ENCODE data around the gene PTCH2. TPM values are rescaled to one million over a fixed set of nuclear protein-coding genes. Genes with fewer than 3 reads are reported as not detected.
A peak's percentile ranks its signal among the peaks of the same experiment; 100 is the strongest.

PTCH2 gene
- total RNA-seq, 2 experiments from 2014 or later, result 1.2 TPM

GRCh38 chr1:44786841-44787426, 56.1 kb downstream of the PTCH2 start:
- Histone ChIP-seq H3K4me1 (ENCODE audit: insufficient read depth, low read length) (peaks cover 35% of the 10 kb centered on the region), H3K27ac (ENCODE audit: low read depth in 1 of 2, low read length in 2 of 2) (peak overlapping the region in 1 of 2 donors; percentile 37), H3K4me3 (ENCODE audit: low read length) (peak overlapping the region; percentile 58), H3K9me3 (ENCODE audit: control insufficient read depth in 1 of 2, insufficient read depth in 1 of 2, low read length in 2 of 2) (no peaks in the 10 kb centered on the region), H3K36me3 (ENCODE audit: insufficient read depth, low read length) (peaks cover 3% of the 10 kb centered on the region), H3K27me3 (ENCODE audit: control insufficient read depth in 1 of 2, insufficient read depth in 2 of 2, low read length in 2 of 2) (no peaks in the 10 kb centered on the region)
- no peaks in the 10 kb centered on the region for H3K36me3 Mint-ChIP-seq (ENCODE audit: low read depth)
- no peaks in the 10 kb centered on the region for H3K9me3 Mint-ChIP-seq
- ChIA-PET POLR2A (interaction anchor here (1.0 to 5.6 kb wide), 7 partner anchors 11 to 65 kb away, joined by 3 to 61 read pairs (median 7); partner anchors contain the start of genes PLK3, RNU5D-1 and RPS8), CTCF (interaction anchor here (0.8 to 1.5 kb wide), 3 partner anchors 12 to 33 kb away, joined by 3 to 10 read pairs (median 4); partner anchors contain the start of genes PLK3 and RPS8)
- no peak overlapping the region for H3K4me3 Mint-ChIP-seq
- H3K27me3 Mint-ChIP-seq, result no peaks in the 10 kb centered on the region
- ATAC-seq (ENCODE audit: poor library complexity) (no peak), DNase-seq (peak in 1 of 14 experiments; percentile 22)
- no peak overlapping the region for H3K27ac Mint-ChIP-seq
- TF ChIP-seq CTCF (IDR thresholded peaks at IDR 0.05), result no peak
- intact Hi-C loops (cut with DNase I, micrococcal nuclease), result loop anchor here (2.0 to 5.0 kb wide), 5 partner anchors 14 to 515 kb away; partner anchors contain the start of gene PLK3 (in 1 of the 2)
- H3K4me1 Mint-ChIP-seq (ENCODE audit: low read depth), result peaks cover 31% of the 10 kb centered on the region

- H3K9me3 ChIP-seq (ENCODE audit: control insufficient read depth in 1 of 2, insufficient read depth in 1 of 2, low read length in 2 of 2), result no peaks in the 10 kb centered on the region
- H3K4me1 ChIP-seq (ENCODE audit: insufficient read depth, low read length), result peaks cover 35% of the 10 kb centered on the region
- H3K9me3 Mint-ChIP-seq, result no peaks in the 10 kb centered on the region
- H3K36me3 ChIP-seq (ENCODE audit: insufficient read depth, low read length), result peaks cover 6% of the 10 kb centered on the region
- ATAC-seq (ENCODE audit: poor library complexity) (peak; percentile 84), DNase-seq (peak; percentile 64 to 89 (median 74))
- peaks cover 31% of the 10 kb centered on the region for H3K4me1 Mint-ChIP-seq (ENCODE audit: low read depth)
- peak overlapping the region; percentile 86 for H3K4me3 Mint-ChIP-seq
- ChIA-PET POLR2A (interaction anchor here (0.9 to 5.6 kb wide), 12 partner anchors 10 to 225 kb away, joined by 3 to 61 read pairs (median 6); partner anchors contain the start of genes BTBD19, DYNLT4, HECTD3 and PLK3), CTCF (interaction anchor here (0.8 to 3.6 kb wide), 8 partner anchors 11 to 225 kb away, joined by 3 to 20 read pairs (median 6); partner anchors contain the start of genes EIF2B3, HECTD3, PLK3 and RNU5D-1)
- H3K27ac ChIP-seq (ENCODE audit: low read depth in 1 of 2, low read length in 2 of 2), result peak overlapping the region; percentile 4 to 37
- peak overlapping the region; percentile 53 for H3K27ac Mint-ChIP-seq
- no peaks in the 10 kb centered on the region for H3K27me3 ChIP-seq (ENCODE audit: control insufficient read depth in 1 of 2, insufficient read depth in 2 of 2, low read length in 2 of 2)
- H3K27me3 Mint-ChIP-seq, result no peaks in the 10 kb centered on the region
- intact Hi-C loops (cut with DNase I, micrococcal nuclease), result loop anchor here (2.0 to 5.0 kb wide), 5 partner anchors 15 to 516 kb away; partner anchors contain the start of gene PLK3 (in 1 of the 2)
- peaks cover 4% of the 10 kb centered on the region for H3K36me3 Mint-ChIP-seq (ENCODE audit: low read depth)
- peak overlapping the region; percentile 58 for H3K4me3 ChIP-seq (ENCODE audit: low read length)
- peak; percentile 99 for TF ChIP-seq CTCF (IDR thresholded peaks at IDR 0.05)
Observed at GRCh38 chr1:44786138-44786840, 56.8 kb downstream of the PTCH2 start.

- Histone ChIP-seq H3K4me1 (ENCODE audit: insufficient read depth, low read length) (peaks cover 35% of the 10 kb centered on the region), H3K27ac (ENCODE audit: low read depth in 1 of 2, low read length in 2 of 2) (peak overlapping the region in 1 of 2 donors; percentile 4), H3K9me3 (ENCODE audit: control insufficient read depth in 1 of 2, insufficient read depth in 1 of 2, low read length in 2 of 2) (no peaks in the 10 kb centered on the region), H3K36me3 (ENCODE audit: insufficient read depth, low read length) (peaks cover 13% of the 10 kb centered on the region), H3K4me3 (ENCODE audit: low read length) (peak overlapping the region; percentile 58), H3K27me3 (ENCODE audit: control insufficient read depth in 1 of 2, insufficient read depth in 2 of 2, low read length in 2 of 2) (no peaks in the 10 kb centered on the region)
- Mint-ChIP-seq H3K4me1 (ENCODE audit: low read depth) (peaks cover 31% of the 10 kb centered on the region), H3K4me3 (peak overlapping the region; percentile 86), H3K36me3 (ENCODE audit: low read depth) (peaks cover 11% of the 10 kb centered on the region), H3K27ac (peak overlapping the region; percentile 53), H3K9me3 (no peaks in the 10 kb centered on the region), H3K27me3 (no peaks in the 10 kb centered on the region)
- ChIA-PET CTCF (interaction anchor here (0.6 to 3.6 kb wide), 9 partner anchors 10 to 225 kb away, joined by 3 to 20 read pairs (median 5); partner anchors contain the start of genes EIF2B3, HECTD3, PLK3 and RNU5D-1), POLR2A (interaction anchor here (0.9 to 5.6 kb wide), 12 partner anchors 10 to 226 kb away, joined by 3 to 61 read pairs (median 8); partner anchors contain the start of genes BTBD19, DYNLT4, HECTD3 and PLK3)
- no peak for ATAC-seq (ENCODE audit: poor library complexity)
- intact Hi-C loops (cut with DNase I, micrococcal nuclease), result loop anchor here (2.0 to 5.0 kb wide), 5 partner anchors 15 to 517 kb away; partner anchors contain the start of gene PLK3 (in 1 of the 2)
- TF ChIP-seq CTCF (IDR thresholded peaks at IDR 0.05), result no peak
- DNase-seq, result peak in 2 of 14 experiments; percentile 20 to 29
Observed at GRCh38 chr1:44785501-44786137, 57.4 kb downstream of the PTCH2 start.
